Loucy (cell line): ENCODE data around the gene LDAH.

Experiments
- H2AFZ ChIP-seq: fragments of 200-600 bp; sonication (generic); 2 replicates; pipeline ENCODE4 v1.6.0; 2016; ENCODE audit warnings: antibody characterized with exemption, mild to moderate bottlenecking, low read length, moderate library complexity
- H3F3A ChIP-seq: fragments of 200-600 bp; 2 replicates; pipeline ENCODE4 v1.6.0; 2016; ENCODE audit warnings: antibody characterized with exemption, low read depth, mild to moderate bottlenecking
- H3K27me3 ChIP-seq: fragments of 200-600 bp; sonication (generic); 2 replicates; pipeline ENCODE4 v1.6.1; 2014; ENCODE audit warnings: low read length, mild to moderate bottlenecking; ENCODE audit not compliant: insufficient read depth, poor library complexity, severe bottlenecking
- H3K36me3 ChIP-seq: fragments of 200-600 bp; sonication (generic); 2 replicates; pipeline ENCODE4 v1.6.1; 2016; ENCODE audit warnings: low read length; ENCODE audit not compliant: insufficient read depth
- H3K4me1 ChIP-seq: fragments of 200-600 bp; sonication (generic); 2 replicates; pipeline ENCODE4 v1.5.1; 2014; ENCODE audit warnings: low read length, mild to moderate bottlenecking; ENCODE audit not compliant: insufficient read depth, poor library complexity, severe bottlenecking
- H3K4me2 ChIP-seq: fragments of 200-600 bp; sonication (generic); 2 replicates; pipeline ENCODE4 v1.6.0; 2014; ENCODE audit warnings: antibody characterized with exemption, low read length, low read depth, mild to moderate bottlenecking; ENCODE audit not compliant: poor library complexity, severe bottlenecking
- H3K4me3 ChIP-seq: fragments of 200-600 bp; sonication (generic); 2 replicates; pipeline ENCODE4 v1.5.1; 2014; ENCODE audit warnings: low read length, mild to moderate bottlenecking, mixed read lengths; ENCODE audit not compliant: poor library complexity, severe bottlenecking
- H3K79me2 ChIP-seq: fragments of 200-600 bp; sonication (generic); 2 replicates; pipeline ENCODE4 v1.6.1; 2014; ENCODE audit warnings: low read length; ENCODE audit not compliant: insufficient read depth
- H3K9ac ChIP-seq: fragments of 200-600 bp; sonication (generic); 2 replicates; pipeline ENCODE4 v1.6.0; 2014; ENCODE audit warnings: mild to moderate bottlenecking, low read depth, low read length, moderate library complexity; ENCODE audit not compliant: poor library complexity, severe bottlenecking
- H3K9me2 ChIP-seq: fragments of 200-600 bp; sonication (generic); replicated peaks from 2 replicates; pipeline ENCODE4 v1.6.1; 2016; ENCODE audit warnings: low read depth, low read length, mixed read lengths
- H3K9me3 ChIP-seq: fragments of 200-600 bp; sonication (generic); 2 replicates; pipeline ENCODE4 v1.6.1; 2014; ENCODE audit warnings: mild to moderate bottlenecking, antibody characterized with exemption, low read length, low read depth; ENCODE audit not compliant: insufficient read depth
- H4K20me1 ChIP-seq: fragments of 200-600 bp; sonication (generic); 2 replicates; pipeline ENCODE4 v1.6.0; 2014; ENCODE audit warnings: antibody characterized with exemption, low read length, mild to moderate bottlenecking; ENCODE audit not compliant: insufficient read depth, poor library complexity, severe bottlenecking
- CTCF ChIP-seq: fragments of 200-600 bp; sonication (generic); conservative IDR thresholded peaks from 2 replicates; pipeline ENCODE4 v1.5.1; 2014; ENCODE audit warnings: mild to moderate bottlenecking, antibody characterized with exemption, low read length
- EZH2phosphoT487 ChIP-seq: fragments of 200-600 bp; IDR thresholded peaks from 2 replicates; pipeline ENCODE4 v1.6.1; 2018; ENCODE audit warnings: antibody characterized with exemption, mild to moderate bottlenecking, moderate library complexity, borderline replicate concordance

The LDAH gene

GRCh38 chr2:20766798-20767644 lies 55.9 kb downstream of the LDAH start:
- Histone ChIP-seq H3K4me3 (no peak overlapping the region), H3K36me3 (no peaks in the 10 kb centered on the region), H2AFZ (no peak overlapping the region), H3K4me2 (no peak overlapping the region), H3K79me2 (no peaks in the 10 kb centered on the region), H3K4me1 (no peaks in the 10 kb centered on the region), H3F3A (no peaks in the 10 kb centered on the region), H3K27me3 (no peaks in the 10 kb centered on the region), H3K9ac (no peak overlapping the region), H4K20me1 (no peaks in the 10 kb centered on the region), H3K9me2 (no peaks in the 10 kb centered on the region), H3K9me3 (no peaks in the 10 kb centered on the region; the same call in 1 of the 2 replicates)
- TF ChIP-seq EZH2phosphoT487: no peak
- TF ChIP-seq CTCF: no peak

GRCh38 chr2:20766213-20766612 lies 56.7 kb downstream of the LDAH start:
- H3F3A ChIP-seq: no peaks in the 10 kb centered on the region
- H3K9me2 ChIP-seq: no peaks in the 10 kb centered on the region
- H3K4me3 ChIP-seq: no peak overlapping the region
- no peaks in the 10 kb centered on the region for H3K79me2 ChIP-seq
- H3K4me1 ChIP-seq: no peaks in the 10 kb centered on the region
- H3K9me3 ChIP-seq: no peaks in the 10 kb centered on the region; the same call in 1 of the 2 replicates
- no peaks in the 10 kb centered on the region for H3K36me3 ChIP-seq
- H2AFZ ChIP-seq: no peak overlapping the region
- TF ChIP-seq EZH2phosphoT487: no peak
- TF ChIP-seq CTCF: no peak
- H3K4me2 ChIP-seq: no peak overlapping the region
- no peaks in the 10 kb centered on the region for H4K20me1 ChIP-seq
- no peak overlapping the region for H3K9ac ChIP-seq
- H3K27me3 ChIP-seq: no peaks in the 10 kb centered on the region

GRCh38 chr2:20762945-20763683 lies 59.8 kb downstream of the LDAH start:
- no peaks in the 10 kb centered on the region for H3F3A ChIP-seq
- no peaks in the 10 kb centered on the region for H3K4me1 ChIP-seq
- no peaks in the 10 kb centered on the region for H3K27me3 ChIP-seq
- H3K9me2 ChIP-seq: no peaks in the 10 kb centered on the region
- H3K9me3 ChIP-seq: no peaks in the 10 kb centered on the region; the same call in 1 of the 2 replicates
- no peaks in the 10 kb centered on the region for H3K36me3 ChIP-seq
- TF ChIP-seq EZH2phosphoT487: no peak
- TF ChIP-seq CTCF: no peak
- H3K4me2 ChIP-seq: no peak overlapping the region
- H3K4me3 ChIP-seq: no peak overlapping the region
- H2AFZ ChIP-seq: no peak overlapping the region
- no peaks in the 10 kb centered on the region for H4K20me1 ChIP-seq
- no peaks in the 10 kb centered on the region for H3K79me2 ChIP-seq
- no peak overlapping the region for H3K9ac ChIP-seq
